Measurements from ENCODE around the gene HYAL1.

DNA sequence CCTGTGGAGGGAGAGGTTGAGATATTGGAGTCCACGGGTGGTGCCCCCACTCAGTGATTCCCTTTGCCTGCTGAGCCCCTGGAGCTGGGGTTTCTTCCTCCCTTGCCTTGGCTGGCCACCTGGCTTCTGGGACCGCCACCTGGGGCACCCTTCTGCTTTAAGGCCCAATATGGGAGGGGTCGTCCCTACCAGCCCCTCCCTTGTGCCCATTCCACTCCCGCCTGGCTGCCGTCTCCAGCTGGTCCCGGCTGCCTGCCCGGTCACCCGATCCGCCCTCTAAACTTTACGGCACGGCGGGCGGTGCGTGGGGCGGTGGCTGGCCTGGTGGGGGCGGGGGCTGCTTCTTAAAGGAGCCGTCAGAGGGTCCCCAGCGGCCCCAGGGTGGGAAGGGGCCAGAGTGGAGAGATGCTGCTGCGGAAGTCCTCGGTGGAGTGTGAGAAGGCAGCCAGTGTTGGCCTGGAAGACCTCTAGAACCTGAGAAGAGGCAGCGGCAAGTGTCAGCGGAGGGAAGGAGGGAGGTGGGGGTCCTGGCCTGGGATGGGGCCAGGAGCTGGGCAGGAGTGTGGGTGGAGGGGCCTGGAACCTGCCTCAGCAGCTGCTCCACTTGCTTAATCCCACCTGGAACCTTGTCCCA lies 36.0 kb downstream of the HYAL1 start:
- no peak for TF ChIP-seq ZNF274 (IDR thresholded peaks at IDR 0.05; ENCODE audit: low read depth, low read length)
- TF ChIP-seq SUZ12 (IDR thresholded peaks at IDR 0.05; ENCODE audit: extremely low read depth, insufficient read depth, insufficient read length), result no peak

All from NT2/D1 (cell line).